Nucleus accumbens (tissue), 56 donors: Measurements from ENCODE around the gene ASAP2.
"Not testable (repeated sequence)": the region's sequence is repeated elsewhere in the genome, so short reads cannot be mapped to it uniquely, and the experiment has no call there.

Experiments used
- DNase-seq, 56 donors: peaks; one replicate each; lab custom pipeline; 2025; lab: John Stamatoyannopoulos, UW

The ASAP2 gene

GRCh38 chr2:9390991-9391390 lies 184.4 kb downstream of the ASAP2 start:
- no peak for DNase-seq

- DNase-seq: no peak
Observed at GRCh38 chr2:9391961-9392720, 185.5 kb downstream of the ASAP2 start.

GRCh38 chr2:9392898-9393765 lies 186.5 kb downstream of the ASAP2 start:
- no peak for DNase-seq

GRCh38 chr2:9394816-9395215 lies 188.2 kb downstream of the ASAP2 start:
- no peak for DNase-seq

GRCh38 chr2:9397201-9397600 lies 190.6 kb downstream of the ASAP2 start:
- DNase-seq: no peak

- DNase-seq: not testable (repeated sequence)
Observed at GRCh38 chr2:9398251-9398650, 191.6 kb downstream of the ASAP2 start.

- DNase-seq: peak in 1 of 56 donors; percentile 34
Observed at GRCh38 chr2:9398881-9399780, 192.5 kb downstream of the ASAP2 start.

GRCh38 chr2:9400268-9401058 lies 193.9 kb downstream of the ASAP2 start:
- no peak for DNase-seq

GRCh38 chr2:9401059-9401547 lies 194.5 kb downstream of the ASAP2 start:
- no peak for DNase-seq

- DNase-seq: no peak
Observed at GRCh38 chr2:9401646-9402371, 195.2 kb downstream of the ASAP2 start.

GRCh38 chr2:9403924-9404323 lies 197.3 kb downstream of the ASAP2 start:
- no peak for DNase-seq

- DNase-seq: no peak
Observed at GRCh38 chr2:9404451-9404850, 197.8 kb downstream of the ASAP2 start.

- no peak for DNase-seq
Observed at GRCh38 chr2:9405636-9406035, 199.0 kb downstream of the ASAP2 start.

GRCh38 chr2:9406529-9407362 lies 200.1 kb downstream of the ASAP2 start:
- no peak for DNase-seq

- no peak for DNase-seq
Observed at GRCh38 chr2:9407363-9407811, 200.8 kb downstream of the ASAP2 start.

GRCh38 chr2:9408641-9409151 lies 202.1 kb downstream of the ASAP2 start:
- DNase-seq: no peak

GRCh38 chr2:9410108-9410507 lies 203.5 kb downstream of the ASAP2 start:
- no peak for DNase-seq

GRCh38 chr2:9412781-9413180 lies 206.2 kb downstream of the ASAP2 start:
- no peak for DNase-seq
